Motor neuron (in vitro differentiated cells): ENCODE measurements around the gene DOHH. TPM values are rescaled to one million over a fixed set of nuclear protein-coding genes. Genes with fewer than 3 reads are reported as not detected.
"Not testable (repeated sequence)": the region's sequence is repeated elsewhere in the genome, so short reads cannot be mapped to it uniquely, and the experiment has no call there.

ENCODE experiments used
- ATAC-seq, 8 experiments: fragments of 200-7000 bp; cut with Tn5 transposase; replicated peaks in 6 of 8; 2 replicates each; pipeline ENCODE4 v1.8.0; 2021; ENCODE audit warnings: mild to moderate bottlenecking in 8 of 8, moderate library complexity in 8 of 8
- H3K27ac ChIP-seq, 2 donors: fragments of 250-450 bp; sonication (Bioruptor Pico); 2 replicates each; pipeline ENCODE4 v1.9.0; 2021; ENCODE audit warnings: antibody characterized with exemption in 2 of 2, mild to moderate bottlenecking in 2 of 2, moderate library complexity in 1 of 2
- H3K4me1 ChIP-seq, 2 donors: fragments of 250-450 bp; sonication (Bioruptor Pico); replicated peaks in 1 of 2; 2 replicates each; pipeline ENCODE4 v1.6.1; 2021; ENCODE audit warnings: antibody characterized with exemption in 2 of 2, mild to moderate bottlenecking in 2 of 2, moderate library complexity in 1 of 2
- H3K4me3 ChIP-seq, 5 donors: fragments of 250-450 bp; sonication (Bioruptor Pico); 2 replicates each; pipeline ENCODE4 v1.9.0; 2021; ENCODE audit warnings: antibody characterized with exemption in 5 of 5, mild to moderate bottlenecking in 5 of 5, moderate library complexity in 4 of 5
- WGBS, 10 experiments: fragments of 450-650 bp; shearing (Covaris generic); methylation state at CpG; one replicate each; pipeline ENCODE4 v1.0.0; 2022; 5-methylcytosine and 5-hydroxymethylcytosine counted together
- in situ Hi-C, 9 experiments: fragments of 400-800 bp; cut with MboI; loops; one replicate each; pipeline ENCODE4 v1.15.0; 2021; ENCODE audit warnings: low sequenced_read_pairs in 9 of 9, low pct_unique_long_range_greater_than_20kb in 2 of 9; ENCODE audit not compliant: unreplicated experiment in 9 of 9
- total RNA-seq, 8 experiments: library from RNA; unstranded; fragments of 300-600 nt; gene quantifications; 2 replicates each; pipeline versions ENCODE4 v1.2.3 to v1.2.4, GENCODE V29; 2022

The DOHH gene
- total RNA-seq, 8 experiments from 2014 or later: 4.6 to 11.4 (median 8.2) TPM

GRCh38 chr19:3512562-3513228 is 12.2 kb upstream of the DOHH start:
- H3K4me3 ChIP-seq: no peak overlapping the region
- H3K4me1 ChIP-seq: peaks cover 25 to 29% of the 10 kb centered on the region in 2 donors
- 52 to 100% (median 80%) methylated on average over 1 to 5 of the region's 17 CpGs; no CpG with 5 or more reads in 6 of the 10 experiments for WGBS, 10 experiments
- ATAC-seq: peak in 3 of 8 experiments; percentile 6 to 55 (median 51)
- H3K27ac ChIP-seq: peak overlapping the region; percentile 53 to 55
- in situ Hi-C loops: no loop called here

- Histone ChIP-seq H3K4me1 (peaks cover 26 to 34% of the 10 kb centered on the region in 2 donors), H3K27ac (peak overlapping the region in 1 of 2 donors; percentile 53), H3K4me3 (no peak overlapping the region)
- 60 to 95% (median 83%) methylated on average over 1 to 7 of the region's 26 CpGs; no CpG with 5 or more reads in 4 of the 10 experiments for WGBS, 10 experiments
- ATAC-seq: no peak
- in situ Hi-C loops: no loop called here
Measured at GRCh38 chr19:3511506-3512251, 11.2 kb upstream of the DOHH start.

DNA sequence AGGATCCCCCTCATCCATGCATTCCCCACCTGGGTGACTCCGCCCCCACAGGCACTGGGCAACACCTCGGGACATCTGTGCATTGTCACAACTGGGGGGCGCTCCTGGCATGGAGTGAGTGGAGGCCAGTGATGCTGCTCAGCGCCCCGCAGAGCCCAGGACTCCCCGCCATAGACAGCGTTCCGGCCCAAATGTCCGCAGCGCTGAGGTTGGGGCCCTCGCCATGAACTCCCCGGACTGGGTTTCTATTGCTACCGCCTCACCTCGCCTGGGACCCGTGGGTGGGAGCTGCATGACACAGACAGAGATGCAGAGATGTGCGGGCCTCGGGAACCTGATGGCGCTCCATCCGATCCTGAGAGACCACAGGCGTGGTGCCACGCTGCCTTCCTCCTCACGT is 10.3 kb upstream of the DOHH start:
- H3K4me3 ChIP-seq: no peak overlapping the region
- WGBS, 10 experiments: 90% methylated on average over 6 of the region's 22 CpGs; no CpG with 5 or more reads in 9 of the 10 experiments
- peaks cover 26 to 34% of the 10 kb centered on the region in 2 donors for H3K4me1 ChIP-seq
- H3K27ac ChIP-seq: no peak overlapping the region
- in situ Hi-C loops: no loop called here
- no peak for ATAC-seq

GRCh38 chr19:3509566-3509989 is 9.1 kb upstream of the DOHH start:
- H3K27ac ChIP-seq: no peak overlapping the region
- in situ Hi-C loops: no loop called here
- no peak for ATAC-seq
- WGBS, 10 experiments: 79 to 97% (median 89%) methylated on average over 3 to 12 of the region's 15 CpGs; no CpG with 5 or more reads in 4 of the 10 experiments
- H3K4me3 ChIP-seq: no peak overlapping the region
- H3K4me1 ChIP-seq: peaks cover 31 to 39% of the 10 kb centered on the region in 2 donors

DNA sequence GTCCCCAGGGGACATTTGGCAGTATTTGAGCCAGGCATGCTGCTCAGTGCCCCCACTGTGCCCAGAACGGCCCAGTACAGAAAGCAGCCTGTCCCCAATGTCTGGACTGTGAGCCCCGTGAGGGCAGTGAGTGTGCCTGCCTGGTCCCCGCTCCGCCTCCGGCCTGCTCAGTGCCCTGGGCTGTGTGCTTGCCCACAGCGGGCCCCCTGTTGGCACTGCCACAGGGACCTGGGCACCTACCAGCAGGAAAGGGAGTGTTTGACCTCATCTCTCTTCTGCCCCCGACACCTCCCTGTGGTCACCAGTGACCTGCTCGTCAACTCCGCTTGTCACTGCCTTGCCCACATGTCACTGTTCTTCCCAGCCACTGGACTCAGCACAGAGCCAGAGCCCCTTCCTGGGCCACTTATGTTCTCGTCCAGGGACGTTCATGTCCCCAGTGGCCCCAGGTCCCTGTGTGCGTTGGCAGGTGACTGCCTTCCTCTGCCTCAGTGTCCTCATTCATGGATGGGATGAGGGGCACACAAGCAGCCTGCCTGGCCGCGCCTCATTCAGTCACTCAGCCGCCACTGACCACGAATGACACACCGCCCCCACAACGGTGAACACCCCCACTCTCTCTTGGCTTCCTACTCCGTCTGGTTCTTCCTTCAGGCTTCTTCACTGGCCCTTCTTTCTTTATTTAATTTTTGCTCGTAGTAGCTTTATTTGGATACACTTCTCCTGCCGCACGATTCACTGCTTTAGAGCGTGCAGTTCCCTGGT is 8.5 kb upstream of the DOHH start:
- Histone ChIP-seq H3K27ac (no peak overlapping the region), H3K4me1 (peaks cover 27 to 33% of the 10 kb centered on the region in 2 donors), H3K4me3 (no peak overlapping the region)
- no peak for ATAC-seq
- in situ Hi-C loops: no loop called here
- 70 to 100% (median 92%) methylated on average over 1 to 11 of the region's 23 CpGs; no CpG with 5 or more reads in 1 of the 10 experiments for WGBS, 10 experiments

GRCh38 chr19:3508121-3508661 is 7.7 kb upstream of the DOHH start:
- H3K27ac ChIP-seq, in situ Hi-C loops, ATAC-seq: not testable (repeated sequence)
- Histone ChIP-seq H3K4me1 (peaks cover 27 to 31% of the 10 kb centered on the region in 2 donors), H3K4me3 (peak overlapping the region in 4 of 5 donors; percentile 71 to 92 (median 86))
- 25 to 100% (median 92%) methylated on average over 1 to 10 of the region's 18 CpGs; no CpG with 5 or more reads in 3 of the 10 experiments for WGBS, 10 experiments

DNA sequence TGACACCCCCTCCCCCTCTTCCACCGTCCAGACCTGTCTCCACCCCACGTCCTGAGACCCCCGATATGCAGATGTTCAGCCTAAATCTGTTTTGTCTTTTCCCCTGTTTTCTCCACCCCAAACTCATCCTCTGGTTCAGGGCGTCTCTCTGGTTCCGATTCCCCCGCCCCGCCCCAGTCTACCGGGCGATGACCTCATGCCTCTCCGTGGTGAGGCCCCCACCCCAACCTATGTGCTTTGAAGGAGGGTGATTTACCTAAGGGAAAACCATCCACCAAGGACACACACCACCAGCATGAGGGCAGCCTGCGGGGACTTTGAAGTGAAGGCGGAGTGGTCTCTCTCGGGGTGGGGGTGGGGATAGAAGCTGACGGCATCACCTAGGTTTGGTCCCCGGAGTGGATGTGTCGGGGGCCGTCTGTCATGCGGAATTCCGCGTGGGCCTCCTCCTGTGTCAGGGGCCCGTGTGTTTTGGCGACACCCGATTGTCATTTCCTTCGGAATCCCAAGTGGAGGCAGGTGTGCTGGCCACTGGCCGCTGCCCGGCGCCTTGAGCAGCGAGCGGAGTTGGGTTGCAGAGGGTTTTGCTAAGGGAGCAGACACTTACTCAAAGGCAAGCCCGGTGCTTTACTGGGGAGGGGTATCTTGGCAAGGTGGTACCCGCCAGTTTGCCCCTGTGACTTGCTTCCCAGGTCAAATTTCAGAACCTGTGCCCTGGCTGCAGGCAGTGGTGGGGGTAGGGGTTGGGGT is 7.1 kb upstream of the DOHH start:
- Histone ChIP-seq H3K4me3 (peak overlapping the region; percentile 68 to 92 (median 80)), H3K27ac (peak overlapping the region; percentile 83 to 94), H3K4me1 (peaks cover 22 to 26% of the 10 kb centered on the region in 2 donors)
- peak in 6 of 8 experiments; percentile 3 to 35 (median 32) for ATAC-seq
- in situ Hi-C loops: no loop called here
- 0 to 4% (median 0%) methylated on average over 1 to 5 of the region's 31 CpGs; no CpG with 5 or more reads in 7 of the 10 experiments for WGBS, 10 experiments

GRCh38 chr19:3506384-3507340 is 6.2 kb upstream of the DOHH start:
- H3K4me3 ChIP-seq: peak overlapping the region; percentile 68 to 92 (median 80)
- no CpG with 5 or more reads among the region's 69 CpGs for WGBS, 10 experiments
- ATAC-seq: peak in 7 of 8 experiments; percentile 0 to 6 (median 2)
- peaks cover 14 to 20% of the 10 kb centered on the region in 2 donors for H3K4me1 ChIP-seq
- peak overlapping the region; percentile 83 to 94 for H3K27ac ChIP-seq
- in situ Hi-C loops: no loop called here

DNA sequence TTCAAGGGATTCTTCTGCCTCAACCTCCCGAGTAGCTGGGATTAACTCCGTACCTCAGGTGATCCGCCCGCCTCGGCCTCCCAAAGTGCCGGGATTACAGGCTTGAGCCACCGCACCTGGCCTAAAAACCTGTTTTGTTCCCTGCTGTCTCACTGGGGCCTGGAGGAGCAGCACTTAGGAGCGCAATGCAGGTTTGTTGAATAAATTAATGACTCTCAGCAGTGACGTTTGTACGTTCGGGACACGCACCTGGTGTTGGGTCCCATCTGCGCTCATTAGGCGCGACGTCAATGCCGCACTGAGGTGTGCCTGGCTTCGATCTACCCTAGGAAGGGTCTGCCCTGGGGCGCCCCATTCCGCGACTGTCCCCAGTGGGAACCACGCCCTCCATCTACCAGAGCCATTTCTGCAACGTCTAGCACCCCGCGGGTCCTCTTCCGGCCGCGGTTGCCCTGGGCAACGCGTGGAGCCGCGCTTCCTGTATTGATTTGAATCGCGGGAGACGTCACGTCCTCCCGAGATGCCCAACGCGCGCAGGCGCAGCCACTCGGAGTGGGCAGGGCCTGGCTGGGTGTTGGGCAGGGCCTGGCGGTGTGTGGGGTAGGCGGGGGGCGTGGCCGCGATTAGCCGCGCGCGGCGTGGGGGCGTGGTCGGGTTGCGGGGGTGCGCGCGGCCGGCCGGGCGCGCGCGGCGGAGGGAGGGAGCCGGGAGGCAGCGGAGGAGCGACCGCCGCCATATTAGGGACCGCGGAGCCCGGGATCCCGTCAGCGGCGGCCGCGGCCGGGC is 5.3 kb upstream of the DOHH start, which contains the start of gene FZR1:
Gene FZR1, plus strand, starts transcription at position 714 of the 786 bp plus-strand sequence. CDS start 16,679 bp downstream, outside the sequence.
- ATAC-seq: peak; percentile 86 to 96 (median 90)
- H3K4me1 ChIP-seq: peaks cover 14 to 20% of the 10 kb centered on the region in 2 donors
- 3 to 70% (median 15%) methylated on average over 2 to 6 of the region's 79 CpGs; no CpG with 5 or more reads in 4 of the 10 experiments for WGBS, 10 experiments
- H3K4me3 ChIP-seq: peak within 1 kb of the TSS; percentile 68 to 92 (median 80)
- in situ Hi-C loops: no loop called here
- peak within 1 kb of the TSS; percentile 86 to 94 for H3K27ac ChIP-seq

- Histone ChIP-seq H3K27ac (no peak overlapping the region), H3K4me3 (no peak overlapping the region), H3K4me1 (peaks cover 14 to 21% of the 10 kb centered on the region in 2 donors)
- 50 to 100% (median 98%) methylated on average over 1 to 5 of the region's 5 CpGs; no CpG with 5 or more reads in 2 of the 10 experiments for WGBS, 10 experiments
- in situ Hi-C loops: no loop called here
- no peak for ATAC-seq
Measured at GRCh38 chr19:3504735-3505134, 4.3 kb upstream of the DOHH start.
